K562 (cell line): Measurements from ENCODE around the gene HPSE2.

ENCODE experiments used
- CBX2 ChIP-seq: fragments of 200-600 bp; sonication (generic); IDR thresholded peaks from one replicate; pipeline ENCODE4 v1.6.1; 2012; ENCODE audit warnings: mild to moderate bottlenecking, low read length, inconsistent platforms; ENCODE audit not compliant: insufficient read depth, poor library complexity, severe bottlenecking
- CTCF ChIP-seq, 3 experiments: IDR thresholded peaks in 2 of 3; conservative IDR thresholded peaks in 1 of 3; 2 replicates each; pipeline ENCODE4 v1.5.1; 2011 to 2012; ENCODE audit warnings: low read length in 3 of 3, mild to moderate bottlenecking in 3 of 3, control low read depth in 2 of 3, improper control_type of control experiment in 1 of 3, inconsistent platforms in 1 of 3, low read depth in 1 of 3, mixed read lengths in 1 of 3, moderate library complexity in 1 of 3; ENCODE audit not compliant: insufficient read depth in 2 of 3
- MXD1 ChIP-seq: fragments of 250-450 bp; sonication (Bioruptor Pico); IDR thresholded peaks from 2 replicates; pipeline ENCODE4 v1.8.0; 2021; ENCODE audit warnings: borderline replicate concordance, mild to moderate bottlenecking, moderate library complexity; ENCODE audit not compliant: poor library complexity, severe bottlenecking
- RBFOX2 ChIP-seq: fragments of 200-400 bp; formaldehyde crosslinking; IDR thresholded peaks from 2 replicates; pipeline ENCODE4 v1.6.1; 2017; ENCODE audit warnings: low read depth, mild to moderate bottlenecking, low read length, moderate library complexity
- REST ChIP-seq, 2 experiments: fragments of 450-650 bp; formaldehyde crosslinking in 1 of 2; IDR thresholded peaks; 2 replicates each; pipeline versions ENCODE4 v1.4.0 to v1.6.1; 2014 to 2020; ENCODE audit warnings: mild to moderate bottlenecking in 2 of 2, borderline replicate concordance in 1 of 2, low read depth in 1 of 2
- USF1 ChIP-seq: sonication (generic); formaldehyde crosslinking; IDR thresholded peaks from 2 replicates; pipeline ENCODE4 v1.9.0; 2022; ENCODE audit warnings: mild to moderate bottlenecking, missing genetic modification reagents
- YY1 ChIP-seq, 3 experiments: IDR thresholded peaks; 2 replicates each; pipeline ENCODE4 v1.6.1; 2011; ENCODE audit warnings: low read length in 2 of 3, mild to moderate bottlenecking in 2 of 3, moderate library complexity in 2 of 3, borderline replicate concordance in 1 of 3, control low read depth in 1 of 3, low read depth in 1 of 3; ENCODE audit not compliant: insufficient read depth in 3 of 3, insufficient replicate concordance in 2 of 3, control insufficient read depth in 1 of 3, insufficient read length in 1 of 3; ENCODE audit errors: extremely low read depth in 1 of 3
- ZKSCAN1 ChIP-seq: fragments of 150-350 bp; IDR thresholded peaks from 2 replicates; pipeline ENCODE4 v1.6.1; 2016; ENCODE audit warnings: low read depth, low read length
- ZNF146 ChIP-seq: IDR thresholded peaks from one replicate; pipeline ENCODE4 v1.6.1; 2018; ENCODE audit warnings: missing compliant biosample characterization; ENCODE audit not compliant: unreplicated experiment

DNA sequence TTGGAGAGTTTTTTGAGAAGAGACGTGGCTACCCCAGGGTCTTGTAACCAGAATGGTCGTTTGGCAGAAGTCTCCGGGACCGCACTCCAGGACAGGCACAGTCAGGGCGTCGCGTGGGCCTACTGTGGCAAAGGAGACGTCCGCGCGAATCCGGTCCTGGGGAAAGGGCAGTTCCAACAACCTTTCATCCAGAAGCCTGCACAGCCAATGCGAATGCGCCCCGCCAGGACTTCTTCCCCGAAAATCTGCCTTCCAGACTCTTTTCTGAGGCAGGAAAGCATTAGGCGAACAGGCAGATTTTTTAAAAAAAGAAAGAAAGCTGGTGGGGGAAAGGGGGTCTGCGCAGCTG is 2.0 kb downstream of the HPSE2 start:
- TF ChIP-seq CBX2 (no peak), ZKSCAN1 (no peak), MXD1 (CRISPR knock-in tag) (no peak), REST (IDR thresholded peaks at IDR 0.05; ENCODE audit: borderline replicate concordance) (no peak), REST (CRISPR knock-in tag; IDR thresholded peaks at IDR 0.05; ENCODE audit: low read depth) (no peak), RBFOX2 (no peak), ZNF146 (no peak), CTCF (IDR thresholded peaks at IDR 0.05 in 2 of 3, conservative IDR thresholded peaks at IDR 0.05 in 1 of 3; ENCODE audit: insufficient read depth in 2 of 3, low read depth in 1 of 3, low read length in 3 of 3) (no peak), USF1 (CRISPR knock-in tag) (no peak), YY1 (IDR thresholded peaks at IDR 0.05; ENCODE audit: borderline replicate concordance in 1 of 3, control insufficient read depth in 1 of 3, extremely low read depth in 1 of 3, insufficient read depth in 3 of 3, insufficient read length in 1 of 3, insufficient replicate concordance in 2 of 3, low read depth in 1 of 3, low read length in 2 of 3) (no peak)
